ENCODE measurements around the gene NKIRAS2. TPM values are rescaled to one million over a fixed set of nuclear protein-coding genes. Genes with fewer than 3 reads are reported as not detected.

NKIRAS2 gene
- total and polyA plus RNA-seq, 2 experiments from 2014 or later: 31.3 to 52.9 TPM

- H3K27ac Mint-ChIP-seq: no peak overlapping the region
- H3F3A ChIP-seq (replicated peaks; ENCODE audit: low read depth): 0 out of 2 replicates have a peak, but pooled peaks cover 3% of the 10 kb centered on the region
- H3K4me1 ChIP-seq (ENCODE audit: insufficient read depth): peaks cover 10% of the 10 kb centered on the region; the same call in 1 of the 2 replicates
- H3K4me3 Mint-ChIP-seq: no peak overlapping the region
- H3K4me3 ChIP-seq: no peak overlapping the region
- H3K27me3 Mint-ChIP-seq (ENCODE audit: insufficient read depth, low read depth, poor library complexity): peaks cover 15% of the 10 kb centered on the region
- no peaks in the 10 kb centered on the region for H3K9me2 ChIP-seq (ENCODE audit: insufficient read depth)
- TF ChIP-seq, protein P1, sequence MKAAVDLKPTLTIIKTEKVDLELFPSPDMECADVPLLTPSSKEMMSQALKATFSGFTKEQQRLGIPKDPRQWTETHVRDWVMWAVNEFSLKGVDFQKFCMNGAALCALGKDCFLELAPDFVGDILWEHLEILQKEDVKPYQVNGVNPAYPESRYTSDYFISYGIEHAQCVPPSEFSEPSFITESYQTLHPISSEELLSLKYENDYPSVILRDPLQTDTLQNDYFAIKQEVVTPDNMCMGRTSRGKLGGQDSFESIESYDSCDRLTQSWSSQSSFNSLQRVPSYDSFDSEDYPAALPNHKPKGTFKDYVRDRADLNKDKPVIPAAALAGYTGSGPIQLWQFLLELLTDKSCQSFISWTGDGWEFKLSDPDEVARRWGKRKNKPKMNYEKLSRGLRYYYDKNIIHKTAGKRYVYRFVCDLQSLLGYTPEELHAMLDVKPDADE (IDR thresholded peaks at IDR 0.05): no peak
- TF ChIP-seq REST (IDR thresholded peaks at IDR 0.05; ENCODE audit: unreplicated experiment) (no peak), ZNF331 (CRISPR knock-in tag; IDR thresholded peaks at IDR 0.05; ENCODE audit: low read depth) (no peak), NANOG (IDR thresholded peaks at IDR 0.05; ENCODE audit: borderline replicate concordance) (no peak), CREB1 (CRISPR knock-in tag; IDR thresholded peaks at IDR 0.05; ENCODE audit: low read depth) (no peak), ZNF462 (CRISPR knock-in tag; IDR thresholded peaks at IDR 0.05) (no peak), JUNB (IDR thresholded peaks at IDR 0.05; ENCODE audit: unreplicated experiment) (no peak), STAT1 (IDR thresholded peaks at IDR 0.05; ENCODE audit: unreplicated experiment) (no peak), ZNF114 (CRISPR knock-in tag; IDR thresholded peaks at IDR 0.05) (no peak), POLR2AphosphoS5 (IDR thresholded peaks at IDR 0.05; ENCODE audit: low read depth) (no peak), EZH2phosphoT487 (IDR thresholded peaks at IDR 0.05; ENCODE audit: unreplicated experiment) (no peak), EZH2 (IDR thresholded peaks at IDR 0.05; ENCODE audit: low read depth, unreplicated experiment) (no peak)
- TF ChIP-seq, protein P2, sequence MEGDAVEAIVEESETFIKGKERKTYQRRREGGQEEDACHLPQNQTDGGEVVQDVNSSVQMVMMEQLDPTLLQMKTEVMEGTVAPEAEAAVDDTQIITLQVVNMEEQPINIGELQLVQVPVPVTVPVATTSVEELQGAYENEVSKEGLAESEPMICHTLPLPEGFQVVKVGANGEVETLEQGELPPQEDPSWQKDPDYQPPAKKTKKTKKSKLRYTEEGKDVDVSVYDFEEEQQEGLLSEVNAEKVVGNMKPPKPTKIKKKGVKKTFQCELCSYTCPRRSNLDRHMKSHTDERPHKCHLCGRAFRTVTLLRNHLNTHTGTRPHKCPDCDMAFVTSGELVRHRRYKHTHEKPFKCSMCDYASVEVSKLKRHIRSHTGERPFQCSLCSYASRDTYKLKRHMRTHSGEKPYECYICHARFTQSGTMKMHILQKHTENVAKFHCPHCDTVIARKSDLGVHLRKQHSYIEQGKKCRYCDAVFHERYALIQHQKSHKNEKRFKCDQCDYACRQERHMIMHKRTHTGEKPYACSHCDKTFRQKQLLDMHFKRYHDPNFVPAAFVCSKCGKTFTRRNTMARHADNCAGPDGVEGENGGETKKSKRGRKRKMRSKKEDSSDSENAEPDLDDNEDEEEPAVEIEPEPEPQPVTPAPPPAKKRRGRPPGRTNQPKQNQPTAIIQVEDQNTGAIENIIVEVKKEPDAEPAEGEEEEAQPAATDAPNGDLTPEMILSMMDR (conservative IDR thresholded peaks at IDR 0.05; ENCODE audit: low read depth in 2 of 2): no peak
- no peaks in the 10 kb centered on the region for H3K27me3 ChIP-seq (ENCODE audit: insufficient read depth)
- no peaks in the 10 kb centered on the region for H3K9me3 Mint-ChIP-seq
- no peaks in the 10 kb centered on the region for H3K36me3 ChIP-seq (ENCODE audit: insufficient read depth)
- no peak overlapping the region for H2AFZ ChIP-seq
- H3K4me1 Mint-ChIP-seq: peaks cover 31% of the 10 kb centered on the region
- DNase-seq (ENCODE audit: low spot score): no peak
- H3K27ac ChIP-seq (ENCODE audit: low read depth): no peak overlapping the region
- no peaks in the 10 kb centered on the region for H4K20me1 ChIP-seq (replicated peaks; ENCODE audit: insufficient read depth)
- H3K36me3 Mint-ChIP-seq (ENCODE audit: low read depth): no peaks in the 10 kb centered on the region; the same call in 2 of the 3 replicates
- ATAC-seq: peak; percentile 4; the same call in 1 of the 3 replicates
- no peaks in the 10 kb centered on the region for H3K79me2 ChIP-seq (replicated peaks; ENCODE audit: insufficient read depth)
- no peak overlapping the region for H3K4me2 ChIP-seq
Measured at GRCh38 chr17:42062681-42063080, 42.8 kb downstream of the NKIRAS2 start.

All from GM23338 (cell line).